Thyroid gland (tissue), 4 donors: ENCODE data around the gene SUGP2.

Source experiments
- CTCF ChIP-seq, 6 experiments: fragments of 200-600 bp in 3 of 6; fragments of 450-650 bp in 3 of 6; sonication (generic) in 3 of 6; IDR thresholded peaks; one replicate each; pipeline ENCODE4 v1.5.1; 2016 to 2019; ENCODE audit warnings: antibody characterized with exemption in 6 of 6, mild to moderate bottlenecking in 2 of 6, inconsistent platforms in 1 of 6, moderate library complexity in 1 of 6
- POLR2A ChIP-seq, 2 donors: fragments of 450-650 bp; IDR thresholded peaks; one replicate each; pipeline ENCODE4 v1.6.1; 2017; ENCODE audit warnings: antibody characterized with exemption in 2 of 2, mild to moderate bottlenecking in 2 of 2, moderate library complexity in 1 of 2

- TF ChIP-seq POLR2A (IDR thresholded peaks at IDR 0.05) (peak in 1 of 2 donors; percentile 10), CTCF (IDR thresholded peaks at IDR 0.05) (no peak)
These were observed 12.2 kb downstream of the SUGP2 start for GRCh38 chr19:19021115-19021514.
